Right kidney (tissue), 9 donors: ENCODE results near the gene RASA4B.
"Not testable (repeated sequence)": the region's sequence is repeated elsewhere in the genome, so short reads cannot be mapped to it uniquely, and the experiment has no call there.

Source experiments
- DNase-seq: peaks from one replicate; pipeline ENCODE4 v3.0.0-alpha.2; 2016
- long read RNA-seq, 8 donors: transcript quantifications; one replicate each; lab custom pipeline, GENCODE V29; 2026

RASA4B gene
- long read RNA-seq, donor 1, partial matches to known transcripts = 0 of 1 reads
- long read RNA-seq, donor 1, other reads (novel, unspliced or antisense) = 0 of 1 reads
- long read RNA-seq, donor 2 = 0 reads
- long read RNA-seq, donor 3, partial matches to known transcripts = 5 of 5 reads
- long read RNA-seq, donor 3, other reads (novel, unspliced or antisense) = 0 of 5 reads
- long read RNA-seq, donor 4 = 0 reads
- long read RNA-seq, donor 5 = 0 reads
- long read RNA-seq, donor 6, partial matches to known transcripts = 0 of 1 reads
- long read RNA-seq, donor 6, other reads (novel, unspliced or antisense) = 0 of 1 reads
- long read RNA-seq, donor 7 = 0 reads
- long read RNA-seq, donor 8 = 0 reads

- not testable (repeated sequence) for DNase-seq
Observed at GRCh38 chr7:102517550-102518147, at the start of gene RASA4B. Gene RASA4B (minus strand): TSS chr7:102517777. CDS start chr7:102517710, 67 bp downstream.

GRCh38 chr7:102550808-102551422 is 33.3 kb upstream of the RASA4B start, which contains the start of gene SPDYE2:
Gene SPDYE2 (plus strand): TSS chr7:102551226. CDS start chr7:102553256, 2,030 bp downstream.
- DNase-seq = not testable (repeated sequence)

DNA sequence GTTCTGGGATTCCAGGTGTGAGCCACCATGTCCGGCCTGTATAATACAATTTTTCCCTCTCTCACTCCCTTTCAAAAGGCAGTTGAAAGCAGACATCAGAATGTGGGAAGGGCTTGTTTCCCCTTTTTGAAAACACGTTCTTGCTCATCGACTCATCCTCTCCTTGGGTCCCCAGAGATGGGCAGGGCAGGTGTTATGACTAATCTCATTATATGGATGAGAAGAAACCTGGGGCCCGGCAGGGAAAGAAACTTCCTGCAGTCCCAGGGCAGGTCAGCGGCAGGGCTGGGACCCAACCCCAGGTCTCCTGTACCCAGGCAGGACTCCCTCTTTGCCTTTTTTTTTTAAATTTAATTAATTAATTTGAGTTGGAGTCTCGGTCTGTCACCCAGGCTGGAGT is 28.8 kb upstream of the RASA4B start:
- not testable (repeated sequence) for DNase-seq

GRCh38 chr7:102545288-102545687 is 27.7 kb upstream of the RASA4B start:
- DNase-seq = not testable (repeated sequence)

- DNase-seq = not testable (repeated sequence)
Observed at GRCh38 chr7:102544372-102544771, 26.8 kb upstream of the RASA4B start.

- DNase-seq = not testable (repeated sequence)
Observed at GRCh38 chr7:102543596-102543995, 26.0 kb upstream of the RASA4B start, which contains the start of gene UPK3BL2. Gene UPK3BL2 (minus strand): TSS chr7:102543696. CDS start chr7:102543636, 60 bp downstream.

DNA sequence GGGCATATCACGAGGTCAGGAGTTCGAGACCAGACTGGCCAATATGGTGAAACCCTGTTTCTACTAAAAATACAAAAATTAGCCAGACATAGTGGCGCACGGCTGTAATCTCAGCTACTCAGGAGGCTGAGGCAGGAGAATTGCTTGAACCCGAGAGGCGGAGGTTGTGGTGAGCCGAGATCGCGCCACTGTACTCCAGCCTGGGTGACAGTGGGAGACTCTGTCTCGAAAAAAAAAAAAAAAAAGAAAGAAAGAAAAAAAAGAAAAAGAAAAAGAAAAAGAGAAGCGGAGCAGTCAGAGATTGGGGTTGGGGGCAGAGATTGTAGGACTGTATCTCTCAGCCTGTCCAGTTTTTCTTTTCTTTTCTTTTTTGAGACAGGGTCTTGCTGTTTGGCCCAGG is 25.2 kb upstream of the RASA4B start:
- not testable (repeated sequence) for DNase-seq

DNA sequence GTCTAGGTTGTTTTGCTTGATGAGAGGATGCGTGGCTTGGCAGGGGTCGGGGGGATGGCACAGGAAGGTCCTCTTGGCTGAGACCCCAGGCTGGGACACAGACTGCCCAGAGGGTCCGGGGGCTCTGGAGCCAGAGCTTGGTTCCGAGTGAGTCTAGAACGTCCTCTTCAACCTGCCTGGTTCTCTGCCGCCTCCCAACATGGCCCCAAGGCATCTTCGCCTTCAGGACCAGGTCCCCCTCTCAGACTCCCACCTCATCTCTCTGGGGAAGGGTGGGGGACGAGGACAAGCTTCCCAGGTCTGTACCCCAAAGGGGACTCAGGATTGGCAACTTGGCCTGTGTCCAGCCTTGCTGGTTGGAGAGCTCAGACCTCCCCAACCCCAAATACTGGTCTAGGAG is 24.5 kb upstream of the RASA4B start:
- not testable (repeated sequence) for DNase-seq

- not testable (repeated sequence) for DNase-seq
Observed at GRCh38 chr7:102540604-102541003, 23.0 kb upstream of the RASA4B start.

- DNase-seq = peak; percentile 1
Observed at GRCh38 chr7:102535062-102535615, 17.6 kb upstream of the RASA4B start.

DNA sequence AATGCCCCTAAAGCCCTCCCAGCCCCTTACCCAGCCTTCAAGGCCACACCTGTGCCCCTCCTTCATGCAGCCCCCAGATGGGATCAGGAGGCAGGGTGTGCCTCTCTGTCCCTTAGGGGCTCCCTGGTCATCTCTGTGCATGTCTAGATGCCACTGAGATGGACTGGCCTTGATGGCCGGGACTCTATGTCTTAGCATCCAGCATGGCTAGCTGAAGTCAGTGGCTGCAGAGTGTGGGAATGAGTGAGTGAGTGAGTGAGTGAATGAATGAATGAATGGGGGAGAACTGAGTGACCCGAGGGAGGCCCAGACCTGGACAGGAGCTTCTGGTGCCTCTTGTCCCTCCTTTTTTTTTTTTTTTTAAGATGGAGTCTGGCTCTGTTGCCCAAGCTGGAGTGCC is 14.6 kb upstream of the RASA4B start:
- DNase-seq = not testable (repeated sequence)

GRCh38 chr7:102531583-102531982 is 14.0 kb upstream of the RASA4B start:
- not testable (repeated sequence) for DNase-seq

- DNase-seq = not testable (repeated sequence)
Observed at GRCh38 chr7:102527822-102528793, 10.5 kb upstream of the RASA4B start.

DNA sequence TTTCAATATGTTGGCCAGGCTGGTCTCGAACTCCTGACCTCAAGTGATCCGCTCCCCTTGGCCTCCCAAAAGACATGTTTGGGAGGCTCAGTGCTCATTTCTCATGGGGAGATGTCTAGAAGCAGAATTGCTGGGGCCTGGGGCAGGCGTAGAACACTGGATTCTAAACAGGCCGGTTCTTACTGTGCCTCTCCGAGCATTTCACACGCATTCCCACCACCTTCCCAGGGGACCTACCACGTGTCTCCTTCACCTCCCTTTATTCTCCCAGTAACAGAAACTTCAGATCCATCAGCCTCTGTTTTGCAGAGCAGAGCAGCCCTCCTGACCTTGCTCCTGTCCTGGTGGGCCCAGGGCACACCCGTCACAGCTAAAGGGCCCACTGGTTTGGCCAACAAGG is 9.6 kb upstream of the RASA4B start:
- not testable (repeated sequence) for DNase-seq

- DNase-seq = not testable (repeated sequence)
Observed at GRCh38 chr7:102524803-102525202, 7.2 kb upstream of the RASA4B start.

- DNase-seq = not testable (repeated sequence)
Observed at GRCh38 chr7:102520797-102521196, 3.2 kb upstream of the RASA4B start.

DNA sequence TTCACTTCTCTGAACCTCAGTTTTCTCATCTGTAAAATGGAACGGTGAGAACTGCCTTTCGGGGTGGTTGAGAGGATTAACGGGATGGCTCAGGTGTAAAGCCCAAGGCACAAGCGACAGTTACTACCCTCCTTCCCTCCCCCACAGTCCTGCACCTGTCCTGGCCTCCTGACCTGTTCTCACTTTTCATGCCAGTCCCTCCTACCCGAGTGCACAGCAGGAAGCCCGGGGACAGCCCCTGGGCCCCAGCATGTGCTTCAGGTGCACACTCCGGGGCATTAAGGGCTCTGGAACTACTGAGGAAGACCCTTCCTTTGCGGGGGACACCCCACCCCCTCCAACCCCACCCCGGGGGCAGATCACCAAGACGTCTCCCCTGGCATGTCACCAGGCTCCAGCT is 626 bp downstream of the RASA4B start:
- DNase-seq = not testable (repeated sequence)

DNA sequence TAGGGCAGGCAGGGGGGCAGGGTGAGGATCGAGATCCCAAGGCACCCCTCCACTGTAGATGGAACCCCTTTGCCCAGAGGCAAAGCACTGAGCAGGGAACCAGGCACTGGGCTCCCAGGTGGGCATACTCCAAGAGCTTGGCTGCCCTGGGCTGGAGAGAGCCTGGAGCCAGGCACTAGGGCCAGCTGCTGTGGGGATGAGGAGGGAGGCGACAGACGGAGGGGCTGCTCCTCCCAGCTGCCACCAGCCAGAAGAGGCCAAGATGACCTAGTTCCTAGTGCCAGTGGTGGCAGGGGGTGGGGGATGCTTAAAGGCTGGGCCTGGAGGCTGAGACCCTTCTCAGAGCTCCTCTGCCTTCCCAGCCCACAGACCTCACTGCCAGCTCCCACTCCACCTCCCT is 1.7 kb downstream of the RASA4B start:
- DNase-seq = not testable (repeated sequence)

DNA sequence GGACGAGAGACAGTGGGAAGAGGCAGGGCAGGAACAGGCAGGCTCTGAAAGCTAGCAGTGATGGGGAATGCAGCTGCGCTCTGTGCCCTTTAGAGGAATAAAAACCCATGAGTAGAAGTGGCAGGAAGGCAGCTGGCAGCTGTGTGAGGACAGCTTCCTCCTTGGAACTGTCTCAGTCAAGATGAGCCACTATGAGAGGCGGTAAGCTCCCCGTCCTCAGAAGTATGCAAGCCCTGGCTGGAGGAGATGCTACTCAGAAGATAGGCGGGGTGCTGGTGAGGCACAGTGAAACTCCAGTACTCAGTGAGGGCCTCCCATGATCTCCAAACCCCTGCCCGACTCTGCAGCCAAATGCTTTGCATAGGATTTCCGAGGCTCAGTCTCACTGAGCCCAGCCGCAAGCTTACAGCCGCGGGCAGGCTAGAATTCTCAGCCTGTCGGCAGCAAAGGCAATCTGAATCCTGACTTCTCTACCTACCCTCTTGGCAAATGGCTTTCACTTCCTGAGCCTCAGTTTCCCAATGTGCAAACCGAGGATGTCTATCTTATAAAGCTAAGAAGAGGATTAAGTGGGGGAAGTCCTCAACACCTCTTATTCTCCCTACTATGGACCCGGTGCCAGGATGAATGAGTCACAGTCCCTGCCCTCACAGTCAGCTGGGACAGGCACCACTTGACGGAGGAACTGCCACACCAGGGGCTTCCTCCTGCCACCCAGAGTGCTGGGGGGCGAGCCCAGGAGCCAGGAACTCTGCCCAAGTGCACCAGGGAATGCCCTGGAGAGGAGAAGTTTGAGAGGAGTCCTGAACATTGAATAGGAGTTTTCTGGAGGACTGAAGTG is 2.5 kb downstream of the RASA4B start:
- DNase-seq = not testable (repeated sequence)

GRCh38 chr7:102512642-102513221 is 4.8 kb downstream of the RASA4B start:
- peak; percentile 31 for DNase-seq
